ENCODE measurements around the gene ENPEP. TPM values are rescaled to one million over a fixed set of nuclear protein-coding genes. Genes with fewer than 3 reads are reported as not detected.

Gene ENPEP
- total and polyA plus RNA-seq, 2 of the 13 experiments (the other 11 are each of a cell fraction or from before 2014, with no cell fraction given): not detected

DNA sequence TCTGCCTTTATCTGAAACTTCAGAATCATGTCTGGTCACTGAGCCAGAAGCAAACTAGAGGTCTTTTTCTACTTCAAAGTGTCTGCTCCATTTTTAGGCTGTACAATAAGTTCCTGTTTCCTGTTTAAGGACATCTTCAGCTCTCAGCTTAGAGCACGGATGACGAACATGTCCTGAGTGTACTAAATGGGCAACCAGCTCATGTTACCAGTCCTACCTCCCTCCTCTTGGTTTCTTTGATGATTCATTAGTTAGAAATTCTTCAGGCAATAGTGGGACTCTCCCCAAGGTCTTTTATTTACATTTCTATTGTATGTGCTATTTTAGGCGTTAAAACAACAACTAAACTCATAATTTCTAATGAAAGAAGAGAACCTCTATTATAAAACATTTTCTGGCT is 58.0 kb downstream of the ENPEP start (continued):
- TF ChIP-seq TEAD3 (CRISPR knock-in tag; optimal IDR thresholded peaks at IDR 0.05; ENCODE audit: borderline replicate concordance): peak; percentile 24
- TF ChIP-seq NR1H2 (CRISPR knock-in tag; IDR thresholded peaks at IDR 0.05; ENCODE audit: borderline replicate concordance, low read depth): no peak
- TF ChIP-seq ZNF616 (CRISPR knock-in tag; IDR thresholded peaks at IDR 0.05; ENCODE audit: low read depth): no peak
- peak; percentile 28; the same call in 1 of the 2 replicates for TF ChIP-seq ZNF644 (CRISPR knock-in tag; IDR thresholded peaks at IDR 0.05; ENCODE audit: low read depth)
- TF ChIP-seq GABPA (IDR thresholded peaks at IDR 0.05; ENCODE audit: low read depth, low read length): no peak
- TF ChIP-seq GABPA (CRISPR knock-in tag; IDR thresholded peaks at IDR 0.05; ENCODE audit: low read depth): peak; percentile 59
- no peak for TF ChIP-seq SOX13 (IDR thresholded peaks at IDR 0.05)
- TF ChIP-seq SOX13 (CRISPR knock-in tag; conservative IDR thresholded peaks at IDR 0.05 in 1 of 2, IDR thresholded peaks at IDR 0.05 in 1 of 2): peak in 1 of 2 experiments; percentile 25; a peak in 1 of 4 replicates
- TF ChIP-seq NFYB (CRISPR knock-in tag; IDR thresholded peaks at IDR 0.05): no peak
- peak; percentile 32 for TF ChIP-seq FOXA3 (CRISPR knock-in tag; IDR thresholded peaks at IDR 0.05)
- no peak for TF ChIP-seq NR3C1 (CRISPR knock-in tag; IDR thresholded peaks at IDR 0.05)

DNA sequence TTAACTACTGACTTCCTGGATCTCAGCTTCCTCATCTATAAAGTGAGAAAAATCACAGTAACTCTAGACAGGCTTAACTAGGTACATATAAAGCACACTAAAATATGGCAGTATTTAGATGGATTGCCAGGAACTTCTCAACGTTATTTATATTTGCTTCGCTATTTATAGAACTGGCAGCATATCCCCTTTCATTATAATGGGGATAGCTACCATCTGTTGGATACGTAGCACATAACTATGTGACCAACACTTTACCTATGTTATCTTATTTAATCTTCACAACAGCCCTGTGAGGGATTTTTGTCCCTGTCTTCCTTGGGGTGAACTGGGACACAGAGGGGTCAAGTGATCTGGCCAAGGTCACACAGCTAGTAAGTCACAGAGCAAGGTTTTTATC is 64.6 kb downstream of the ENPEP start:
- no peak overlapping the region for H3K4me2 ChIP-seq (ENCODE audit: low read depth, low read length)
- intact Hi-C loops (cut with micrococcal nuclease; ENCODE audit: unreplicated experiment): no loop called here
- H3K27ac ChIP-seq (ENCODE audit: extremely low read length, insufficient read depth, low read length): no peak overlapping the region
- in situ Hi-C loops (cut with HindIII; ENCODE audit: extremely low pct_ligation_motif_present, low pct_unique_long_range_greater_than_20kb): no loop called here
- ChIA-PET CTCF (ENCODE audit: low intra/inter-chr PET ratio, low total read pairs) (no interaction called here), POLR2A (no interaction called here)
- no peaks in the 10 kb centered on the region for H3K36me3 ChIP-seq (replicated peaks in 1 of 2; ENCODE audit: control insufficient read depth in 1 of 2, insufficient read depth in 2 of 2, low read length in 2 of 2)
- no peak overlapping the region for H3K4me3 ChIP-seq (replicated peaks in 1 of 3; ENCODE audit: insufficient read depth in 1 of 3, low read depth in 2 of 3, low read length in 3 of 3)
- H3K4me1 ChIP-seq (ENCODE audit: insufficient read depth, low read length): no peaks in the 10 kb centered on the region
- H3K9ac ChIP-seq (ENCODE audit: insufficient read depth, low read depth, low read length): no peak overlapping the region
- no peak overlapping the region for H2AFZ ChIP-seq (ENCODE audit: low read length)
- H3K79me2 ChIP-seq (ENCODE audit: insufficient read depth, low read length): no peaks in the 10 kb centered on the region
- no TSS peak for BruUV-seq (replicated peaks)
- WGBS (ENCODE audit: low lambda C conversion rate): 32% methylated on average over 3 of the region's 3 CpGs
- H3K9me3 ChIP-seq (ENCODE audit: low read length): no peaks in the 10 kb centered on the region
- no peaks in the 10 kb centered on the region for H4K20me1 ChIP-seq (ENCODE audit: insufficient read depth, low read length)
- no peak for DNase-seq (ENCODE audit: low spot score)
- ATAC-seq: no peak
- no peak for FAIRE-seq
- H3K27me3 ChIP-seq (ENCODE audit: control insufficient read depth in 1 of 2, insufficient read depth in 2 of 2, low read length in 2 of 2): no peaks in the 10 kb centered on the region
- TF ChIP-seq, protein P1, sequence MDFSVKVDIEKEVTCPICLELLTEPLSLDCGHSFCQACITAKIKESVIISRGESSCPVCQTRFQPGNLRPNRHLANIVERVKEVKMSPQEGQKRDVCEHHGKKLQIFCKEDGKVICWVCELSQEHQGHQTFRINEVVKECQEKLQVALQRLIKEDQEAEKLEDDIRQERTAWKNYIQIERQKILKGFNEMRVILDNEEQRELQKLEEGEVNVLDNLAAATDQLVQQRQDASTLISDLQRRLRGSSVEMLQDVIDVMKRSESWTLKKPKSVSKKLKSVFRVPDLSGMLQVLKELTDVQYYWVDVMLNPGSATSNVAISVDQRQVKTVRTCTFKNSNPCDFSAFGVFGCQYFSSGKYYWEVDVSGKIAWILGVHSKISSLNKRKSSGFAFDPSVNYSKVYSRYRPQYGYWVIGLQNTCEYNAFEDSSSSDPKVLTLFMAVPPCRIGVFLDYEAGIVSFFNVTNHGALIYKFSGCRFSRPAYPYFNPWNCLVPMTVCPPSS (IDR thresholded peaks at IDR 0.05): no peak
- TF ChIP-seq MYC (CRISPR knock-in tag; IDR thresholded peaks at IDR 0.05; ENCODE audit: borderline replicate concordance): no peak
- TF ChIP-seq, protein P2, sequence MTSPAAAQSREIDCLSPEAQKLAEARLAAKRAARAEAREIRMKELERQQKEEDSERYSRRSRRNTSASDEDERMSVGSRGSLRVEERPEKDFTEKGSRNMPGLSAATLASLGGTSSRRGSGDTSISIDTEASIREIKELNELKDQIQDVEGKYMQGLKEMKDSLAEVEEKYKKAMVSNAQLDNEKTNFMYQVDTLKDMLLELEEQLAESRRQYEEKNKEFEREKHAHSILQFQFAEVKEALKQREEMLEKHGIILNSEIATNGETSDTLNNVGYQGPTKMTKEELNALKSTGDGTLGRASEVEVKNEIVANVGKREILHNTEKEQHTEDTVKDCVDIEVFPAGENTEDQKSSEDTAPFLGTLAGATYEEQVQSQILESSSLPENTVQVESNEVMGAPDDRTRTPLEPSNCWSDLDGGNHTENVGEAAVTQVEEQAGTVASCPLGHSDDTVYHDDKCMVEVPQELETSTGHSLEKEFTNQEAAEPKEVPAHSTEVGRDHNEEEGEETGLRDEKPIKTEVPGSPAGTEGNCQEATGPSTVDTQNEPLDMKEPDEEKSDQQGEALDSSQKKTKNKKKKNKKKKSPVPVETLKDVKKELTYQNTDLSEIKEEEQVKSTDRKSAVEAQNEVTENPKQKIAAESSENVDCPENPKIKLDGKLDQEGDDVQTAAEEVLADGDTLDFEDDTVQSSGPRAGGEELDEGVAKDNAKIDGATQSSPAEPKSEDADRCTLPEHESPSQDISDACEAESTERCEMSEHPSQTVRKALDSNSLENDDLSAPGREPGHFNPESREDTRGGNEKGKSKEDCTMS (CRISPR knock-in tag; conservative IDR thresholded peaks at IDR 0.05): no peak
- no peak for TF ChIP-seq MEF2D (CRISPR knock-in tag; IDR thresholded peaks at IDR 0.05)
- no peak for TF ChIP-seq ZNF577 (CRISPR knock-in tag; IDR thresholded peaks at IDR 0.05; ENCODE audit: borderline replicate concordance, low read depth)
- TF ChIP-seq SCMH1 (CRISPR knock-in tag; IDR thresholded peaks at IDR 0.05; ENCODE audit: borderline replicate concordance): no peak
- TF ChIP-seq, protein P3, sequence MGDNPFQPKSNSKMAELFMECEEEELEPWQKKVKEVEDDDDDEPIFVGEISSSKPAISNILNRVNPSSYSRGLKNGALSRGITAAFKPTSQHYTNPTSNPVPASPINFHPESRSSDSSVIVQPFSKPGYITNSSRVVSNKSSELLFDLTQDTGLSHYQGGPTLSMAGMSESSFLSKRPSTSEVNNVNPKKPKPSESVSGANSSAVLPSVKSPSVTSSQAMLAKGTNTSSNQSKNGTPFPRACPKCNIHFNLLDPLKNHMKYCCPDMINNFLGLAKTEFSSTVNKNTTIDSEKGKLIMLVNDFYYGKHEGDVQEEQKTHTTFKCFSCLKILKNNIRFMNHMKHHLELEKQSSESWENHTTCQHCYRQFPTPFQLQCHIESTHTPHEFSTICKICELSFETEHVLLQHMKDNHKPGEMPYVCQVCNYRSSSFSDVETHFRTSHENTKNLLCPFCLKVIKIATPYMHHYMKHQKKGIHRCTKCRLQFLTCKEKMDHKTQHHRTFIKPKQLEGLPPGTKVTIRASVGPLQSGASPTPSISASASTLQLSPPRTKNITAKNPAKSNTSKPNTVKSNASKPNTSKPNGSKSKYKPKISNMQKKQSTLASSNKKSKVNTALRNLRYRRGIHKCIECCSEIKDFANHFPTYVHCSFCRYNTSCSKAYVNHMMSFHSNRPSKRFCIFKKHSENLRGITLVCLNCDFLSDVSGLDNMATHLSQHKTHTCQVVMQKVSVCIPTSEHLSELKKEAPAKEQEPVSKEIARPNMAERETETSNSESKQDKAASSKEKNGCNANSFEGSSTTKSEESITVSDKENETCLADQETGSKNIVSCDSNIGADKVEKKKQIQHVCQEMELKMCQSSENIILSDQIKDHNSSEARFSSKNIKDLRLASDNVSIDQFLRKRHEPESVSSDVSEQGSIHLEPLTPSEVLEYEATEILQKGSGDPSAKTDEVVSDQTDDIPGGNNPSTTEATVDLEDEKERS (CRISPR knock-in tag; IDR thresholded peaks at IDR 0.05): no peak
- TF ChIP-seq MAF1 (CRISPR knock-in tag; IDR thresholded peaks at IDR 0.05; ENCODE audit: borderline replicate concordance): no peak

Data from HepG2 (cell line).